GM23248 (cell line): Measurements from ENCODE around the gene CLSTN3. TPM values are rescaled to one million over a fixed set of nuclear protein-coding genes. Genes with fewer than 3 reads are reported as not detected.

Source experiments
- DNase-seq: peaks from one replicate; pipeline ENCODE4 v3.0.0-alpha.2; 2015
- H2AFZ ChIP-seq: fragments of 200-600 bp; sonication (generic); 2 replicates; pipeline ENCODE4 v1.6.1; 2016; ENCODE audit warnings: antibody characterized with exemption
- H3F3A ChIP-seq: fragments of 200-600 bp; sonication (generic); 2 replicates; pipeline ENCODE4 v1.6.1; 2016; ENCODE audit warnings: mild to moderate bottlenecking, antibody characterized with exemption, mixed run types; ENCODE audit not compliant: insufficient read depth
- H3K27ac ChIP-seq: fragments of 200-600 bp; sonication (generic); 2 replicates; pipeline ENCODE4 v1.5.1; 2016; ENCODE audit warnings: mild to moderate bottlenecking
- H3K27me3 ChIP-seq: fragments of 200-600 bp; sonication (generic); replicated peaks from 2 replicates; pipeline ENCODE4 v1.6.1; 2016; ENCODE audit warnings: mild to moderate bottlenecking; ENCODE audit not compliant: insufficient read depth
- H3K36me3 ChIP-seq: fragments of 200-600 bp; sonication (generic); 2 replicates; pipeline ENCODE4 v1.6.1; 2016; ENCODE audit warnings: low read depth, mild to moderate bottlenecking
- H3K4me1 ChIP-seq: fragments of 200-600 bp; sonication (generic); 2 replicates; pipeline ENCODE4 v1.6.1; 2016; ENCODE audit warnings: mild to moderate bottlenecking; ENCODE audit not compliant: insufficient read depth
- H3K4me2 ChIP-seq: fragments of 200-600 bp; sonication (generic); one replicate; pipeline ENCODE4 v1.6.1; 2016; ENCODE audit warnings: mild to moderate bottlenecking; ENCODE audit not compliant: unreplicated experiment
- H3K4me3 ChIP-seq: fragments of 200-600 bp; sonication (generic); 2 replicates; pipeline ENCODE4 v1.5.1; 2016; ENCODE audit warnings: mild to moderate bottlenecking
- H3K79me2 ChIP-seq: fragments of 200-600 bp; sonication (generic); 2 replicates; pipeline ENCODE4 v1.6.1; 2016; ENCODE audit warnings: mild to moderate bottlenecking; ENCODE audit not compliant: insufficient read depth
- H3K9ac ChIP-seq: fragments of 200-600 bp; sonication (generic); 2 replicates; pipeline ENCODE4 v1.6.1; 2016; ENCODE audit warnings: mild to moderate bottlenecking
- H3K9me2 ChIP-seq: fragments of 200-600 bp; sonication (generic); 2 replicates; pipeline ENCODE4 v1.6.1; 2016; ENCODE audit warnings: mixed run types, mild to moderate bottlenecking, moderate library complexity; ENCODE audit not compliant: insufficient read depth
- H3K9me3 ChIP-seq: fragments of 200-600 bp; sonication (generic); one replicate; pipeline ENCODE4 v1.6.1; 2017; ENCODE audit warnings: low read depth
- H4K20me1 ChIP-seq: fragments of 200-600 bp; sonication (generic); 2 replicates; pipeline ENCODE4 v1.6.0; 2016; ENCODE audit not compliant: insufficient read depth
- EZH2 ChIP-seq: fragments of 200-600 bp; sonication (generic); IDR thresholded peaks from 2 replicates; pipeline ENCODE4 v1.6.1; 2018; ENCODE audit warnings: antibody characterized with exemption, mild to moderate bottlenecking; ENCODE audit not compliant: insufficient read depth, poor library complexity, severe bottlenecking
- EZH2phosphoT487 ChIP-seq: fragments of 200-600 bp; sonication (generic); IDR thresholded peaks from 2 replicates; pipeline ENCODE4 v1.6.1; 2018; ENCODE audit warnings: antibody characterized with exemption, moderate library complexity, mild to moderate bottlenecking, low read depth; ENCODE audit not compliant: insufficient read depth
- WGBS, 2 experiments: methylation state at CpG; one replicate each; pipeline ENCODE4 v1.1.6; 2015 to 2017; ENCODE audit warnings: low lambda C conversion rate in 2 of 2, low coverage in 1 of 2; ENCODE audit errors: missing lambda C conversion rate in 2 of 2; 5-methylcytosine and 5-hydroxymethylcytosine counted together
- in situ Hi-C: fragments of 300-500 bp; cut with MboI; formaldehyde crosslinking; loops from 2 replicates; pipeline ENCODE4 v1.15.0; 2020
- polyA plus RNA-seq: library from polyadenylated mRNA; unstranded; fragments of >200 nt; fragmentation: Nextera tagmentation; extraction: Ambion mirVana; gene quantifications from 2 replicates; pipeline ENCODE4 v1.2.1, GENCODE V29; 2016
- total RNA-seq: library from RNA; depleted of rRNA; stranded (reverse); fragments of >200 nt; shearing (Covaris generic); gene quantifications from 2 replicates; pipeline ENCODE4 v1.2.3, GENCODE V29; 2014

CLSTN3 gene
- total and polyA plus RNA-seq, 2 experiments from 2014 or later = 1.8 to 4.5 TPM

DNA sequence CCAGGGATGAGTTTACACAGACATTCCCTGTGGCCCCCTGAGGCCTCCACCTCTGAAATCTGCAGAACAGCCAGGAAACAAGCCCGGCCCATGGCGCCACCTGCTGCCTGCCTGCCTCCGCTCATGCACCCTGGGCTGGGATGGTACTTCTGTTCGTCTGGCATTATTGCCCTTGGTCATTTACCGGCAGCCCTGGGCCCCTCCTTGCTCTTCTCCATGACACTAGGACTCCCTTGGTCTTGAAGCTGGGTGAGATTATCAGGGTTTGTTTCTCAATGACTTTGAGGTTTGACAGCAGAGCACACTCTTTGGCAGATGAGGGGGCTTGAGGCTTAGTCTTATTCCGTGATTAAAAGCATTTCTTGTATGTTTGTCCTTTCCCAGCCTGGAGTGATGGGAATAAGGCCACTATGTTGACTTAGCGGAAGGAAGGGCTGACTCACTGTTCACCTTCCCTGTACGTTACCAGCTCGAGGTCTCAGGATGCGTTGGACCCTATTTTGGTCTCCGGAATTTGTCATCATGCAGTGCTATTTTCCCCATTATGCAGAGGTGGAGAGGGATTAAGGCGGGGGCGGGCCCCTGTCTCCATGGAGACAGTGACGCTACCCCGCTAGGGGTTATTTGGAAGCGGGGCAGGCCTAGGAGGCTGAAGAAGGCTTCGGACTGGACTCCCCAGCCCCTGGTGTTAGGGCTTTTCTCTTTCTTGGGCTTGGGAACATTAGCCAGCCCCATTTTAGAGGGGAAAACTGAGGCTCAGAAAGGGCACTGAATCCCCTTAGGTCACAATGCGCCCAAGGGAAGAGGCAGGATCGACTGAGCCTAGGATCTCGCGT lies 58.6 kb downstream of the CLSTN3 start:
- Histone ChIP-seq H3K79me2 (peaks cover 16% of the 10 kb centered on the region; the same call in 1 of the 2 replicates), H3K4me2 (peak overlapping the region; percentile 94), H3K9ac (peak overlapping the region; percentile 84), H3F3A (peaks cover 13% of the 10 kb centered on the region; the same call in 1 of the 2 replicates), H3K4me1 (peaks cover 26% of the 10 kb centered on the region), H3K36me3 (no peaks in the 10 kb centered on the region; the same call in 1 of the 2 replicates), H3K9me3 (no peaks in the 10 kb centered on the region), H2AFZ (peak overlapping the region; percentile 92), H3K9me2 (no peaks in the 10 kb centered on the region), H3K4me3 (peak overlapping the region; percentile 72), H3K27ac (peak overlapping the region; percentile 78), H4K20me1 (no peaks in the 10 kb centered on the region), H3K27me3 (no peaks in the 10 kb centered on the region)
- TF ChIP-seq EZH2phosphoT487 = no peak
- TF ChIP-seq EZH2 = no peak
- 1 to 2% methylated on average over 21 of the region's 21 CpGs for WGBS, 2 experiments
- peak; percentile 87 for DNase-seq
- in situ Hi-C loops = no loop called here

DNA sequence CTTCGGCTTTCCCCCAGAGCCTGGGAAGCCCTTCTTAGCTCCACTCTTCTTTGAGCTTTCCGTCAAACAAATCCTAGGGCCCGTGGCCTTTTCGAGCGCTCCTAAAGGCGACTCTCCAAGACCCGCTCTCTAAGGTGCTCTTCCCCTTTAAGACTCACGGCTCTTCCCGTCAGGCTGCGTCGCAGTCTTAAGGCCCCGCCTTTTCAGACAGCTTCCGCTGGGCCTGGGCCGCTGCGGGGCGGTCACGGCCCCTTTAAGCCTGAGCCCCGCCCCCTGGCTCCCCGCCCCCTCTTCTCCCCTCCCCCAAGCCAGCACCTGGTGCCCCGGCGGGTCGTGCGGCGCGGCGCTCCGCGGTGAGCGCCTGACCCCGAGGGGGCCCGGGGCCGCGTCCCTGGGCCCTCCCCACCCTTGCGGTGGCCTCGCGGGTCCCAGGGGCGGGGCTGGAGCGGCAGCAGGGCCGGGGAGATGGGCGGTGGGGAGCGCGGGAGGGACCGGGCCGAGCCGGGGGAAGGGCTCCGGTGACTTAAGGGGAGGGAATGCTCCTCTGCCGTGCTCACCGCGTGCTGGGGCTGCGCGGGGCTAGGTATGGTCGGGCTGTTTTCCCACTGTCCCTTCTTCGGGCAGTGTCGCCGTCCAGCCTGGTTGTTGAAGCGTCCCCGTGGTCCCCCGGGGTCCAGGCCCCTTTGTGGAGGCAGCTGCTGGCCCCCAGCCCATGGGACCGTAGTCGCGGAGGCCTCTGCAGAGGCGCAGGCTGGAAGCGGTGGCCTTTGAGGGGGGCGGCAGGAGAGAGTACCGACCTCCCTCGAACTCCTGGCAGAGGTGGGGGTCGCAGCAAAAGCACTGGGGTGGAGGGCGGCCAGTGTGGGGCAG lies 59.5 kb downstream of the CLSTN3 start, which contains the start of gene PEX5:
PEX5 (plus strand) TSS at position 289 of the 870 bp plus-strand sequence. CDS start 692 bp downstream, outside the sequence.
- H3K9me2 ChIP-seq = no peaks in the 10 kb centered on the region
- H3F3A ChIP-seq = peaks cover 13% of the 10 kb centered on the region; the same call in 1 of the 2 replicates
- peaks cover 17% of the 10 kb centered on the region for H3K79me2 ChIP-seq
- 1% methylated on average over 27 to 50 of the region's 68 CpGs for WGBS, 2 experiments
- H3K4me1 ChIP-seq = peaks cover 26% of the 10 kb centered on the region
- peak within 1 kb of the TSS; percentile 92 for H2AFZ ChIP-seq
- H3K9me3 ChIP-seq = no peaks in the 10 kb centered on the region
- peak within 1 kb of the TSS; percentile 94 for H3K4me2 ChIP-seq
- H4K20me1 ChIP-seq = no peaks in the 10 kb centered on the region
- peak within 1 kb of the TSS; percentile 84 for H3K9ac ChIP-seq
- no peaks in the 10 kb centered on the region for H3K27me3 ChIP-seq
- TF ChIP-seq EZH2phosphoT487 = no peak
- no peak for TF ChIP-seq EZH2
- in situ Hi-C loops = no loop called here
- no peaks in the 10 kb centered on the region; the same call in 1 of the 2 replicates for H3K36me3 ChIP-seq
- peak within 1 kb of the TSS; percentile 78 for H3K27ac ChIP-seq
- H3K4me3 ChIP-seq = peak within 1 kb of the TSS; percentile 72
- peak; percentile 97 for DNase-seq

DNA sequence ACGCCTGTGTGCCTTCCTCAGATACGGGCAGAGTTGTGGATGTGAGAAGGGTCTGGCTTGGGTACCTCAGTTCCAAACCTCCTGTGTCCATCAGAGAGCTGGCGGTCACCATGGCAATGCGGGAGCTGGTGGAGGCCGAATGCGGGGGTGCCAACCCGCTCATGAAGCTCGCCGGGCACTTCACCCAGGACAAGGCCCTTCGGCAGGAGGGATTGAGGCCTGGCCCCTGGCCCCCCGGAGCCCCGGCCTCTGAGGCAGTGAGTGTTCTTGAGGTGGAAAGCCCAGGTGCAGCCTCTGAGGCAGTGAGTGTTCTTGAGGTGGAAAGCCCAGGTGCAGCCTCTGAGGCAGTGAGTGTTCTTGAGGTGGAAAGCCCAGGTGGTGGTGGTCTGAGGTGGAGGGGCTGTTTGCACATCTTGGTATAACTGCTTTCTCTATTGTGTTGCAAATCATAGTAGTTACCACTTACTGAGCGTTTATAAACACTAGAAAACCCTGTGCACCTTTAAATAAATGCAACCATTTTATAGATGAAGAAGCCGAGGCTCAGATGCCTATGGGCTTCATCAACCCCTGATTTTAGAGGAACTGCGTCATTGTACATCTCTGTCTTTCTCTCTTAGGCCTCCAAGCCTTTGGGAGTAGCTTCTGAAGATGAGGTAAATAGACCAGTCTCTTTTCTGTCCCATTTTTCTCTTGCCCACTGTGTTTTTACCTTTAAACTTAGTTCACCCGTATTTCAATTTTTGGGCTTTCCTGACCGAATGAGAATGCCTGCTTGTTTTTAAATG lies 60.3 kb downstream of the CLSTN3 start:
- Histone ChIP-seq H2AFZ (peak overlapping the region; percentile 92), H3K9ac (peak overlapping the region; percentile 84), H3K27ac (no peak overlapping the region), H4K20me1 (no peaks in the 10 kb centered on the region), H3F3A (peaks cover 16% of the 10 kb centered on the region; the same call in 1 of the 2 replicates), H3K9me3 (no peaks in the 10 kb centered on the region), H3K36me3 (no peaks in the 10 kb centered on the region; the same call in 1 of the 2 replicates), H3K9me2 (no peaks in the 10 kb centered on the region), H3K79me2 (peaks cover 23% of the 10 kb centered on the region), H3K27me3 (no peaks in the 10 kb centered on the region), H3K4me2 (peak overlapping the region; percentile 94), H3K4me1 (peaks cover 26% of the 10 kb centered on the region), H3K4me3 (peak overlapping the region; percentile 72)
- WGBS, 2 experiments = 19 to 21% methylated on average over 14 to 17 of the region's 17 CpGs
- TF ChIP-seq EZH2phosphoT487 (no peak), EZH2 (no peak)
- DNase-seq = peak; percentile 74
- in situ Hi-C loops = no loop called here

- peaks cover 1% of the 10 kb centered on the region; the same call in 1 of the 2 replicates for H3K36me3 ChIP-seq
- H3K4me2 ChIP-seq = no peak overlapping the region
- no peaks in the 10 kb centered on the region for H4K20me1 ChIP-seq
- no peak overlapping the region for H3K27ac ChIP-seq
- H3K27me3 ChIP-seq = no peaks in the 10 kb centered on the region
- in situ Hi-C loops = no loop called here
- TF ChIP-seq EZH2 = no peak
- no peak for TF ChIP-seq EZH2phosphoT487
- 70 to 76% methylated on average over 2 of the region's 2 CpGs for WGBS, 2 experiments
- H3K9me3 ChIP-seq = no peaks in the 10 kb centered on the region
- H2AFZ ChIP-seq = no peak overlapping the region
- no peak overlapping the region for H3K9ac ChIP-seq
- no peak overlapping the region for H3K4me3 ChIP-seq
- H3K9me2 ChIP-seq = no peaks in the 10 kb centered on the region
- DNase-seq = no peak
- peaks cover 12% of the 10 kb centered on the region for H3K4me1 ChIP-seq
- peaks cover 23% of the 10 kb centered on the region for H3K79me2 ChIP-seq
- peaks cover 8% of the 10 kb centered on the region; the same call in 1 of the 2 replicates for H3F3A ChIP-seq
Observed at GRCh38 chr12:7193674-7194073, 63.5 kb downstream of the CLSTN3 start.
